ENCODE results near the gene ARID5B. TPM values are rescaled to one million over a fixed set of nuclear protein-coding genes. Genes with fewer than 3 reads are reported as not detected.
A peak's percentile ranks its signal among the peaks of the same experiment; 100 is the strongest.

The ARID5B gene
- total and polyA plus RNA-seq, 2 of the 4 experiments (the other 2 are of a cell fraction) = 41.0 to 125 TPM

- peak; percentile 94 for TF ChIP-seq POLR2A (IDR thresholded peaks at IDR 0.05; ENCODE audit: low read depth, low read length)
- TF ChIP-seq NFE2L2 (IDR thresholded peaks at IDR 0.05; ENCODE audit: low read depth, low read length) = no peak
These were observed 149.5 kb downstream of the ARID5B start (continued) for GRCh38 chr10:62050893-62051433.

- ChIA-PET CTCF (interaction anchor here (1.3 kb wide), 1 partner anchor 13 kb away, joined by 4 read pairs; no protein-coding TSS in a partner anchor), POLR2A (ENCODE audit: unreplicated experiment) (interaction anchor here (0.9 to 3.5 kb wide), 5 partner anchors 9 to 188 kb away, joined by 3 to 12 read pairs (median 4); no protein-coding TSS in a partner anchor)
- BruUV-seq (replicated peaks) = no TSS peak
- dilution Hi-C loops (cut with HindIII; ENCODE audit: low sequenced_read_pairs, unreplicated experiment) = no loop called here
- Histone ChIP-seq H3K9me3 (ENCODE audit: control insufficient read depth, insufficient read depth, low read length) (no peaks in the 10 kb centered on the region), H4K8ac (ENCODE audit: low read depth in 2 of 2, low read length in 2 of 2) (peak overlapping the region in 1 of 2 experiments; percentile 7; a peak in 1 of 4 replicates), H3K9ac (ENCODE audit: low read depth, low read length) (peak overlapping the region; percentile 45), H3K27ac (ENCODE audit: insufficient read depth, low read length) (peak overlapping the region; percentile 86; the same call in 1 of the 2 replicates), H3K4me1 (ENCODE audit: control insufficient read depth, insufficient read depth, low read length) (peaks cover 26% of the 10 kb centered on the region), H2BK120ac (ENCODE audit: low read depth, low read length) (peak overlapping the region; percentile 1; the same call in 1 of the 2 replicates), H3K4ac (ENCODE audit: low read depth, low read length) (peak overlapping the region; percentile 66), H3K56ac (ENCODE audit: extremely low read depth, insufficient read depth, low read length) (no peak overlapping the region), H2AK9ac (replicated peaks; ENCODE audit: low read depth, low read length, poor library complexity) (no peak overlapping the region), H3K79me1 (ENCODE audit: low read depth in 1 of 2, low read length in 2 of 2) (peaks cover 0 to 61% of the 10 kb centered on the region in 2 experiments; a peak in 2 of 4 replicates), H3K14ac (replicated peaks; ENCODE audit: low read depth, low read length) (peak overlapping the region; percentile 23), H4K5ac (ENCODE audit: low read depth, low read length) (0 out of 2 replicates have a peak overlapping the region, but pooled peaks have one; percentile 25), H2BK15ac (ENCODE audit: low read depth, low read length) (no peak overlapping the region), H3K27me3 (ENCODE audit: control insufficient read depth, insufficient read depth, low read length) (no peaks in the 10 kb centered on the region), H2BK5ac (ENCODE audit: low read depth, low read length, poor library complexity, severe bottlenecking) (peak overlapping the region; percentile 88), H3K18ac (ENCODE audit: low read depth, low read length) (peak overlapping the region; percentile 30), H2AFZ (replicated peaks; ENCODE audit: low read length, poor library complexity) (no peak overlapping the region), H3K9me1 (ENCODE audit: insufficient read depth, low read length) (peaks cover 27% of the 10 kb centered on the region), H4K20me1 (ENCODE audit: insufficient read depth, low read length) (peaks cover 61% of the 10 kb centered on the region), H2BK20ac (ENCODE audit: low read depth, low read length) (no peak overlapping the region), H3K36me3 (ENCODE audit: control insufficient read depth, insufficient read depth, low read length) (peaks cover 60% of the 10 kb centered on the region), H3K4me3 (ENCODE audit: insufficient read depth, low read depth, low read length) (peak overlapping the region; percentile 31), H3K4me2 (ENCODE audit: low read depth, low read length) (peak overlapping the region; percentile 100), H3K23ac (ENCODE audit: low read depth, low read length) (peak overlapping the region; percentile 92), H4K91ac (ENCODE audit: insufficient read depth, low read depth, low read length) (0 out of 2 replicates have a peak overlapping the region, but pooled peaks have one; percentile 12), H2AK5ac (ENCODE audit: low read depth, low read length) (no peak overlapping the region)
- in situ Hi-C loops (cut with MboI; ENCODE audit: low sequenced_read_pairs) = loop anchor here (5.0 kb wide), 1 partner anchor 150 kb away; the partner anchor contains the start of gene ARID5B
- peak; percentile 45; the same call in 1 of the 2 replicates for TF ChIP-seq CEBPB (IDR thresholded peaks at IDR 0.05; ENCODE audit: low read depth, low read length)
- no peak for TF ChIP-seq NFE2L2 (IDR thresholded peaks at IDR 0.05; ENCODE audit: low read depth, low read length)
- WGBS, 2 experiments (ENCODE audit: extremely low coverage in 2 of 2, insufficient read length in 1 of 2) = 96% methylated on average over 4 of the region's 4 CpGs; no CpG with 5 or more reads in 1 of the 2 experiments
- DNase-seq (no peak), ATAC-seq (ENCODE audit: low read depth) (no peak)
- intact Hi-C loops (cut with micrococcal nuclease) = loop anchor here (10.0 kb wide), 2 partner anchors 297 to 1237 kb away; no protein-coding TSS in a partner anchor
These were observed 150.8 kb downstream of the ARID5B start for GRCh38 chr10:62052276-62052675.
